CD4-positive, alpha-beta T cell treated with Interleukin-6 for 4 hours (primary cell): ENCODE results near the gene LTBP4.
A peak's percentile ranks its signal among the peaks of the same experiment; 100 is the strongest.
"Not testable (repeated sequence)": the region's sequence is repeated elsewhere in the genome, so short reads cannot be mapped to it uniquely, and the experiment has no call there.

Experiments
- DNase-seq: peaks from one replicate; pipeline ENCODE4 v3.0.0-alpha.2; 2020; ENCODE audit warnings: mixed read lengths

Gene LTBP4

DNA sequence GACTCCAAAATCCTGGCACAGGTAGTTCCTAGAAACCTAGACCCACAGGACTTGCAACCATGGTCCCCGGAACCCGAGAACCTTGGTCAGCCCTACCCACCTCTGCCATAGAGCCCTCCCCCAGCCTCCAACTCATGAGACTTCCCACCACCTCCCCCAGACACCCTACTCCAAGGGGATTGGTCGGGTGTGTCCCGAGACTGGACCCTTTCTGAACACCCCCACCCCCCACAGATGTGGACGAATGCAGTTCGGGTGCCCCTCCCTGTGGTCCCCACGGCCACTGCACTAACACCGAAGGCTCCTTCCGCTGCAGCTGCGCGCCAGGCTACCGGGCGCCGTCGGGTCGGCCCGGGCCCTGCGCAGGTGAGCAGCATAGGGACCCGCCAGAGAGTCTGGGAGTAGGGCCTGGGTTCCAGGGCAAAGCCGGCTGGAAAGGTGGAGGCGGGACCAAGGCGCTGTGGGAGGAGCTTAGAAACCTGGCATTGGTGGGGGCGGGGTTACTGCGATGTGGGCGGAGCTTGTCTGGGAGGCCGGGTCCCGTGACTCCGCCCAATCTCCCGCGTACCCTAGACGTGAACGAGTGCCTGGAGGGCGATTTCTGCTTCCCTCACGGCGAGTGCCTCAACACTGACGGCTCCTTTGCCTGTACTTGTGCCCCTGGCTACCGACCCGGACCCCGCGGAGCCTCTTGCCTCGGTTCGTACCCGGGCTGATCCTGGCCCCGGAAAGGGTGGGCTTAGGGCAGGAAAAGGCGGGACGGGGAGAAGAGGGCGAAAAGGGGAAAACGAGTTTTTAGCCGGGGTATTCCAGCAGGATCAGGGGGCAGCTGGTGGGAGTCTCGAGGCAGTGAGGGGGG, 11.9 kb downstream of the LTBP4 start:
- peak; percentile 73 for DNase-seq

DNA sequence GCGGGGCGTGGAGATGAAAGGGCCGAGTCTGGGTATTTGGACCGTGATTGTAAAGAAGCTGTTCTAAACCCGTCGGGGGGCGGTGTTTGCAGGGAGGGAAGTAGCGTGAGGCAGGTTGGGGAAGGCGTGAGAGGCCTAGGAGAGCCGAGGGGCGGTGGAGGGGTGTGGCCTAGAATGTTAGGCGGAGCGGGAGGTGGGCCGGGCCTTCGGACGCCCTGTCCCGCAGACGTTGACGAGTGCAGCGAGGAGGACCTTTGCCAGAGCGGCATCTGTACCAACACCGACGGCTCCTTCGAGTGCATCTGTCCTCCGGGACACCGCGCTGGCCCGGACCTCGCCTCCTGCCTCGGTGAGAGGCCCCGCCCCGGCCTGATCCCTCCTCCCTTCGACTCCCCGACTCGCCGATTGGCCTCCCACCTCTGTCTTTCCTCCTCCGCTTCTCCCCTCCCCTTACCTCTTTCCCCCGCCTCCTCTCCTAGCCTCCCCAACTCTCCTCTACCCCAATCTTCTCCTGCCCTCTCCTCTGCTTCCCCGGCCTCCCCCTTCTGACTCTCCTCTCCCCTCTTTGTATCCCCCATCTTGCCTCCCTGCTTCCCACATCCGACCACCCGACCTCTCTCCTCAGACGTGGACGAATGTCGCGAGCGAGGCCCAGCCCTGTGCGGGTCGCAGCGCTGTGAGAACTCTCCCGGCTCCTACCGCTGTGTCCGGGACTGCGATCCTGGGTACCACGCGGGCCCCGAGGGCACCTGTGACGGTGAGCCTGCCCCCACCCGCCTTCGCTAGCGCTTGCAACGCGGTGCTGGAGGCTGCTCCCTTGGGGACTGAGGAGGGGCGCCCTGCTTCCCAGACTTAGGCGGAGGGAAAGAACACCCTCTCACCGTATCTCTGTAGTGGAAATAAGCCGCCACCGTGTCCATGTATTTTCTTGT, 12.8 kb downstream of the LTBP4 start:
- peak; percentile 90 for DNase-seq

DNA sequence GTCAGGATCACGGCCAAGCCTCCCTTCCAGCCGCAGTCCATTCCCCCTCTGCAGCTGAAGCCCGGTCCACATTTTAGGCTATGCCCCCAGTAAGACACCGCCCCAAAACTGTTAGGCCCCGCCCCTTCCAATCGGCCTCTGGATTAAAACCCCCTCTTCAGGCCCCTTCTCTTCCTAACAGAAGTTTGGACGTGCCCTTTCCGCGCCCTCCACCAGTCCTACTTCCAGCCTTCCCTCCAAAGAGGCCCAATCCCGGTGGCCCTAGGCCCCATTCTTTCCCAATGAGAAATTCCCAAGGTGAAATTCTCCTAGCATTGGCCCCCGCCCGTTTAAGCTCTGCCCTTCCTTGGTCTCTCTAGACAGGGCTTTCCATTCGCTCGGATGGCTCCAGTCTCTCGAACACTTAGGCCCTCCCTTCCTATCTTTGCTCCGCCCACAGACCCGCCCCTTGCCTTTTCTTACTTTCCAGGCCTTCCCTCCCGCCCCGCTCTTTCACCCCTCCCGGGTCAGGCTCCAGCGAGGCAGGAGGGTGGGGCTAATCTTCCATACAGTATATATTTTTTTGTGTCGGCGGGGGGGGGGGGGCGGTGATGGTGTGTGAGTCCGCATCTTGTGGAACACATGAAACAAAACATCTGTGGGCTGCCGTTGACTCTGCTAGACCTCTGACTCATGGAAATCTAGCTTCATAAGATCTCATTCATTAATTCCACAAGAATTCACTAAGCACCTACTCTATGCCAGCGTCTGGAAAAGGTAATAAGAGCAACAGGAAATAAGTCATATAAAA, 13.6 kb downstream of the LTBP4 start:
- peak; percentile 92 for DNase-seq

DNA sequence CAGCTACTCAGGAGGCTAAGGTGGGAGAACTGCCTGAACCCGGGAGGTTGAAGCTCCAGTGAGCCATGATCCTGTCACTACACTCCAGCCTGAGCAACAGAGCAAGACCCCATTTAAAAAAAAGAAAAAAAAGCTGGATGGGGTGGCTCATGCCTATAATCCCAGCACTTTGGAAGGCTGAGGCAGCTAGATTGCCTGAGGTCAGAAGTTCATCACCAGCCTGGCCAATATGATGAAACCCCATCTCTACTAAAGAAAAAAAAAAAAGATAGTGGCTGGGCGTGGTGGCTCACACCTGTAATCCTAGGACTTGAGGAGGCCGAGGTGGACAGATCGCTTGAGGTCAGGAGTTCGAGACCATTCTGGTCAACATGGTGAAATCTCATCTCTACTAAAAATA, 15.0 kb downstream of the LTBP4 start:
- no peak for DNase-seq

DNA sequence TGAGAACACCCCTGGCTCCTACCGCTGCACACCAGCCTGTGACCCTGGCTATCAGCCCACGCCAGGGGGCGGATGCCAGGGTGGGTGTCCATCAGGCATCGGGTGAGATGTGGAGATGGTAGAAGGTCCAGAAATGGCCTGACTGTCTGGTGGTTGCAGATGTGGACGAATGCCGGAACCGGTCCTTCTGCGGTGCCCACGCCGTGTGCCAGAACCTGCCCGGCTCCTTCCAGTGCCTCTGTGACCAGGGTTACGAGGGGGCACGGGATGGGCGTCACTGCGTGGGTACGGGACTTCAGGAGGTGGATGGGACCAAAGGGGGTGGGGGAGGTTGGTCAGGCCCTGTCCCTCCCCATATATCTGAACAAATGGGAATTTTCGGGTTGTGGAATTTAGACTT, 15.8 kb downstream of the LTBP4 start:
- DNase-seq: no peak

DNA sequence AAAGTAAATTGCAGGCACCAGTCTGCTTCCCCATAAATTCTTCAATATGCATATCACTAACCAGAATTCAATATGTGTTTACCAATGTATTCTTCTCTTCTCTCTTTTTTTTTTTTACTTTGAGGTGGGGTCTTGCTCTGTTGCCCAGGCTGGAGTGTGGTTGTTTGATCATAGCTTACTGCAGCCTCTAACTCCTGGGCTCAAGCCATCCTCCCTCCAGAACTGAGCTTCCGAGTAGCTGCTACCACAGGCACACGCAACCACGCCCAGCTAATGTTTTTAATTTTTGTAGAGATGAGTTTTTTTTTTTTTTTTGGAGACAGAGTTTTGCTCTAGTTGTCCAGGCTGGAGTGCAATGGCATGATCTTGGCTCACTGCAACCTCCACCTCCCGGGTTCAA, 16.8 kb downstream of the LTBP4 start:
- DNase-seq: no peak

DNA sequence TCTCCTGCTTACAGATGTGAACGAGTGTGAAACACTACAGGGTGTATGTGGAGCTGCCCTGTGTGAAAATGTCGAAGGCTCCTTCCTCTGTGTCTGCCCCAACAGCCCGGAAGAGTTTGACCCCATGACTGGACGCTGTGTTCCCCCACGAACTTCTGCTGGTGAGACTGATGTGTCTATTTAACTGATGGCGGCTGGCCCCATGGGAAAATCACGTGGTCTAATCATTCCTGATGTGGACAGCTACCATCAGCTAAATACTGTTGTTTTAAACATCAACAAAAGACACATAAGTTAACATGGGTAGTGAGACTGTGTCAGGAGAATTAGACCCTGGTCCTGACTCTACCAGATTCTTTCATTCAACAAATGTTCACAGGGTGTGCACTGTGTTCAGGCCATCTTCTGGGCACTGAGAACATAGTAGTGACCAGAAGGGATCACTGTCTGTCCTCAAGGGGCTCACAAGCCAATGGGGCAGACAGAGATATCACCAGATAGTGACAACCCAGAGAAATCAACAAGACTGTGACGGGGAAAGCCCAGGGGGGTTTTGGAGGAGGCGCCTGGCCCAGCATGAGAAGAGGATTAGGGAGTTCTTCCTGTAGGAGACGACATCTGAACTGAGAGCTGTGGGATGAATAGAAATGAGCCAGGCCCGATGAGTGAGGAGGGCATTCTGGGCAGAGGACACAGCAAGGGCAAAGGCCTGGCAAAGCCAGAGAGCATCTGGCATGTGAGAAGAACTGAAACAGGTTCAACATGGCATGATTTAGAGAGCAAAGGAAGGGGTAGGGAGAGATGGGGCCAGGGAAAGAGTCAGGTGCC, 18.4 kb downstream of the LTBP4 start:
- DNase-seq: no peak

DNA sequence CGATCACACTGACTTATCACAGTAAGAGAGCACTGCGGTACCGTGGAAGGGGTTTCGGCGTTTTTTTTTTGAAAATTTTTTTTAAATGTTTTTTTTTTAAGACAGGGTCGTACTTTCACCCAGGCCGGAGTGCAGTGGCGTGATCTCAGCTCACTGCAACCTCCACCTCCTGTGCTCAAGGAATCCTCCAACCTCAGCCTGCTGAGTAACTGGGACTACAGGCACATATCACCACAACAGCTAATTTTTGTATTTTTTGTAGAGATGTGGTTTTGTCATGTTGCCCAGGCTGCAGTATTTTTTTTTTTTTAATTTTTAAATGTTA, 19.0 kb downstream of the LTBP4 start:
- DNase-seq: no peak

DNA sequence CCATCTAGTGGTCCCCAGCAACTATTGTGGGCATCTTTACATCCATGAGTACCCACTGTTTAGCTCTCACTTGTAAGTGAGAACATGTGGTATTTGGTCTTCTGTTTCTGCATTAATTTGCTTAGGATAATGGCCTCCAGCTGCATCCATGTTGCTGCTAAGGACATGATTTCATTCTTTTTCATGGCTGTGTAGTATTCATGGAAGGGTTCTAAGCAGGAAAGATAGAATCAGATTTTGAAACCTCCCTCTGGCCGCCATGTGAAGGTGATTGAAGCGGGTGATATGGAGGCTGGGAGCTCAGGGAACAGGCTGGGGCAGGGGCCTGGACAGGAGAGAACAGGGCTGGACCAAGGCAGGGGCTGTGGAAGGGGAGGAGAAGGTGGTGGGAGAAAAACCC, 20.1 kb downstream of the LTBP4 start:
- no peak for DNase-seq

DNA sequence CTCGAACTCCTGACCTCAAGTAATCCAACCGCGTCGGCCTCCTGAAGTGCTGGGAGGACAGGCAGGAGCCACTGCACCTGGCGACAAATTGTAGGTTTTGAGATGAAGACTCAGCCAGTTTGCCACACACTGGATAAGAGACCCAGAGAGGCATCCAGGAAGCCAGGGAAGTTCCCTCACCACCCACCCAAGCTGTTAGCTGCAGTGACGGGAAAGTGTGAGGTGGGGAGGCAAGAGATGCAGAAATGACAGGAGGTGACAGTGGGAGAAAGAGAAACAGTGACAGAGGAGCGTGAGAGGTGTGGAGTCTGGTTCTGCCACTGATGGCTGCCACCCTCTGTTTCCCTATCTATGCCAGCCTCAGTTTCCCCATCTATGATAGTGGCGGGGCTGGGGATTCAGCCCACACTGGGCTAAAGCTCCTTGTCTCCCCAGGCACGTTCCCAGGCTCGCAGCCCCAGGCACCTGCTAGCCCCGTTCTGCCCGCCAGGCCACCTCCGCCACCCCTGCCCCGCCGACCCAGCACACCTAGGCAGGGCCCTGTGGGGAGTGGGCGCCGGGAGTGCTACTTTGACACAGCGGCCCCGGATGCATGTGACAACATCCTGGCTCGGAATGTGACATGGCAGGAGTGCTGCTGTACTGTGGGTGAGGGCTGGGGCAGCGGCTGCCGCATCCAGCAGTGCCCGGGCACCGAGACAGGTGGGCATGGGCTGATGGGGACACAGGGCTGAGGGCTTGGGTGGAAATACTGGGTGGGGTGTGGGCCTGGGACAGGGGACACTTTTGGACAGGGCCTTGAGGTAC, 21.0 kb downstream of the LTBP4 start:
- no peak for DNase-seq

DNA sequence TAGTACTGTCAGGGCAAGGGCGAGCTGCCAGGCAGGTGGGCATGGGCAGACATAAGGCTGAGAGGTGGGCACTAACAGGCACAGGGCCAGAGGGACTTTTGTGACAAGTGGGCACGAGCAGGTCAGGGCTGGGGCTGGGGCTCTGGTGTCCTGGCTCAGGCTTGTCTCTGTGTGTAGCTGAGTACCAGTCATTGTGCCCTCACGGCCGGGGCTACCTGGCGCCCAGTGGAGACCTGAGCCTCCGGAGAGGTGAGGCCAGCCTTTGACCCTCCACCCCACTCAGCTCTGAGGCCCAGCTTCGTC, 21.6 kb downstream of the LTBP4 start:
- no peak for DNase-seq

DNA sequence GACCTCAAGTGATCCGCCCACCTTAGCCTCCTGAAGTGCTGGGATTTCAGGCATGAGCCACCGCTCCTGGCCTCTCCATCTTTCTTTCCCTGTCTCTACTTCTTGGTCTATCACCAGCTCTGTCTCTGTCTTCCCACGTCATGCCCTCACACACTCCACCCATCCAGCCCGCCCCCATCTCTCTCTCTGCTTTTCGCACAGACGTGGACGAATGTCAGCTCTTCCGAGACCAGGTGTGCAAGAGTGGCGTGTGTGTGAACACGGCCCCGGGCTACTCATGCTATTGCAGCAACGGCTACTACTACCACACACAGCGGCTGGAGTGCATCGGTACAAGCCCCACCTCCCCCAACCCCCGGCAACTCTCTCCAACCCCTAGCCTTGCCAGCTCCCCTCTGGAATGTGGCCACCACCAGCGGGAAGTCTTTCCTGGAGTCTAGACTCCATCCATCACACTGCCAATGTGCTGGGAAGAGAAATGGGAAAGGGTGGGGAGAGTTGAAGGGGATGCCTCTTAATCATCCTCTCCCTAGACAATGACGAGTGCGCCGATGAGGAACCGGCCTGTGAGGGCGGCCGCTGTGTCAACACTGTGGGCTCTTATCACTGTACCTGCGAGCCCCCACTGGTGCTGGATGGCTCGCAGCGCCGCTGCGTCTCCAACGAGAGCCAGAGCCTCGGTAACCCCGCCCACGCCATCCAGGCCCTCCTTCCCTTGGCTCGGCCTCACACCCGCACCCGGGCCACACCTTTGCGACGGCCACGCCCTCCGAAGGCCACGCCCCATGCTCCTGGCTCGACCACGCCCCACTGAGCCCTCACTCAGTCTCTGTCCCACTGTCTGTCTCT, 22.5 kb downstream of the LTBP4 start:
- no peak for DNase-seq

DNA sequence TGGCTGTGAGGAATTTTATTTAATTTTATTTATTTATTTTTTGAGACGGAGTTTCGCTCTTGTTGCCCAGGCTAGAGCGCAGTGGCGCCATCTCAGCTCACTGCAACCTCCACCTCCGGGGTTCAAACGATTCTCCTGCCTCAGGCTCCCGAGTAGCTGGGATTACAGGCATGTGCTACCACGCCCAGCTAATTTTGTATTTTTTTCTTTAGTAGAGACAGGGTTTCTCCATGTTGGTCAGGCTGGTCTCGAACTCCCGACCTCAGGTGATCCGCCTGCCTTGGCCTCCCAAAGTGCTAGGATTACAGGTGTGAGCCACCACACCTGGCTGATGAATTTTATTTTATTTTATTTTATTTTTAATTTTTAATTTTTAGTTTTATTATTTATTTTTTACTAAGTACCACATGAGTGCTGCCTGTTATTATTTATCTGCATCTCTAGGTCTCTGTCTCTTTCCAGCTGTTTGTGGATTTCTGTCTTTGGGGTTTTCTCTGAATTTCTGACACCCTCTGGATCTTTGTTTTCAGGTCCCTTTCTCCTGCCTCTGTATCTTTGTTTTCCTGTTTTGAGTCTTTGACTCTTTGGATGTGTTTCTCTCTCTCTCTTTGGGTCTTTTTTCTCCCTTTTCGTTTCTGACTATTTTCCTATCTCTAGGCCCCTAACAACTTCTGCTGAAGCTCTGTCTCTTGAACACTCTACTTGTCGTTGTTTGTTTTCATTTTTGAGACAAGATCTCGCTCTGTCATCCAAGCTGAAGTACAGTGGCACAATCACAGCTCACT, 23.4 kb downstream of the LTBP4 start:
- not testable (repeated sequence) for DNase-seq

DNA sequence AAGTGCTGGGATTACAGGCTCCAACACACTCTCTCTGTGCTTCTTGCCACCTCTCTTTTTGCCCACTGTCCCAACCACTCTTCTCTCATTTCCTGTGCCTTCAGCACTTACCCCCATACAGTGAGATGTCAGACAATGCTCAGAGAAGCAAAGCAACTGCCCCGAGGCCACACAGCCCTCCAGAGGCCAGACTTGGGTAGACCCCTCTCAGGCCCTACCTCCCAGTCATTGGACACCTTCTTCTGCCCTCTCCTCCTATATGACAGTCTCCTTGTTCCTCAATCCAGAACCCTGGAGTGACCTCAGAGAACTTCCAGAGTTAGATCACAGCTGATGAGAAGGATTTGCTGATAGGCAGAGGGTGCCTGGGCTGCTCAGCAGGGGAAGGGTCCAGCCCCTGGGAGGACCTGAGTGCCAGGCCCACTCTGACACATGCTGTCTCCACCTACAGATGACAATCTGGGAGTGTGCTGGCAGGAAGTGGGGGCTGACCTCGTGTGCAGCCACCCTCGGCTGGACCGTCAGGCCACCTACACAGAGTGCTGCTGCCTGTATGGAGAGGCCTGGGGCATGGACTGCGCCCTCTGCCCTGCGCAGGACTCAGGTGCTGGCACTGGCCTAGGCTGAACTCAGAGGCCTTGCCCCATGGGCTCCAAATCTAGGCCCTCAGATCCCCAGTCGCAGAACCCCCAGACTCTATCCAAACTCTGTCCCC, 24.4 kb downstream of the LTBP4 start:
- DNase-seq: no peak

DNA sequence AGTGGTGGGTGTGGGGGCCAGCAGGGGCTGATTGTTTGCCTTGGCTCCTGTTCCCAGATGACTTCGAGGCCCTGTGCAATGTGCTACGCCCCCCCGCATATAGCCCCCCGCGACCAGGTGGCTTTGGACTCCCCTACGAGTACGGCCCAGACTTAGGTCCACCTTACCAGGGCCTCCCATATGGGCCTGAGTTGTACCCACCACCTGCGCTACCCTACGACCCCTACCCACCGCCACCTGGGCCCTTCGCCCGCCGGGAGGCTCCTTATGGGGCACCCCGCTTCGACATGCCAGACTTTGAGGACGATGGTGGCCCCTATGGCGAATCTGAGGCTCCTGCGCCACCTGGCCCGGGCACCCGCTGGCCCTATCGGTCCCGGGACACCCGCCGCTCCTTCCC, 25.7 kb downstream of the LTBP4 start:
- no peak for DNase-seq

DNA sequence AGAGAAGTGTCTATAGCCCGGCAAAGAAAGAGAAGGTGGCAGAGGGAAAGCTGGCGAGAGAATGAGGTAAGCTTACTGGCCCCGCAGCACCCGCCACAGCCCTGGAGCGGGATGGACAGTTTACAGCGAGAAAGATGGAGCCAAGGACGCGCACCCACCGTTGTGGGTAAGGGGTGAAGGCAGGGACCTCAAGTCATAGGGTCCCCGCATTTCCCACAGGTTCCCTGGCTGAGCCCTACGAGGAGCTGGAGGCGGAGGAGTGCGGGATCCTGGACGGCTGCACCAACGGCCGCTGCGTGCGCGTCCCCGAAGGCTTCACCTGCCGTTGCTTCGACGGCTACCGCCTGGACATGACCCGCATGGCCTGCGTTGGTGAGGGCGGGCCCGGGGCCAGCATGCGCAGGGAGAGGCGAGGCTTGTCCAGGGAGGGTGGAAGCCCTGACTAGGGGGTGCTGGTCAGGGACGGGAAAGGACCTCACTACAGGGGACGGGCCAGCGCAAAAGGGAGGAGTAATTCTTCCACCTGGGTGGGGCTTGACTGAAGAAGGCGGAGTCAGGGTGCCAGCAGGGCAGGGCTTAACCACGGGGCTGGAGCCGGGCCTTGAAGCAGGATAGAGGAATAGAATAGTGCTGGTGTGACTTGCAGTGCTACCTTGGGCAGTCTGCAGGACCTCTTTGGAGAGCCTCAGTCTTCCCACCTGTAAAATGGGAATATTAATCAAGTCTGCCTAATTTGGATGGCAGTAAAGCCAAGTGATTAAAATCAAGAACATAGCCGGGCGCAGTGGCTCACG, 26.5 kb downstream of the LTBP4 start:
- no peak for DNase-seq

DNA sequence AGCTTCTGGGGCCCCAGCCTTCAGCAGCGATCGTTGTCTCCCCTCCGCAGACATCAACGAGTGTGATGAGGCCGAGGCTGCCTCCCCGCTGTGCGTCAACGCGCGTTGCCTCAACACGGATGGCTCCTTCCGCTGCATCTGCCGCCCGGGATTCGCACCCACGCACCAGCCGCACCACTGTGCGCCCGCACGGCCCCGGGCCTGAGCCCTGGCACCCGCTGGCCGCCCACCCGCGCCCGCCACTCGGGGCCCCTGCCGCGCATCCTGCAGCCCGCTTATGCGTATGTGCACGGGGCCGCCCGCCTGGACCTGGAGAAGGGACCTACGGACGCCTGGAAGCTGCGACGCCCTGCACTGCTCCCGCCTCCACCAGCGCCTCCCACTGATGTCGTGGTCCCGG, 28.2 kb downstream of the LTBP4 start:
- DNase-seq: no peak

DNA sequence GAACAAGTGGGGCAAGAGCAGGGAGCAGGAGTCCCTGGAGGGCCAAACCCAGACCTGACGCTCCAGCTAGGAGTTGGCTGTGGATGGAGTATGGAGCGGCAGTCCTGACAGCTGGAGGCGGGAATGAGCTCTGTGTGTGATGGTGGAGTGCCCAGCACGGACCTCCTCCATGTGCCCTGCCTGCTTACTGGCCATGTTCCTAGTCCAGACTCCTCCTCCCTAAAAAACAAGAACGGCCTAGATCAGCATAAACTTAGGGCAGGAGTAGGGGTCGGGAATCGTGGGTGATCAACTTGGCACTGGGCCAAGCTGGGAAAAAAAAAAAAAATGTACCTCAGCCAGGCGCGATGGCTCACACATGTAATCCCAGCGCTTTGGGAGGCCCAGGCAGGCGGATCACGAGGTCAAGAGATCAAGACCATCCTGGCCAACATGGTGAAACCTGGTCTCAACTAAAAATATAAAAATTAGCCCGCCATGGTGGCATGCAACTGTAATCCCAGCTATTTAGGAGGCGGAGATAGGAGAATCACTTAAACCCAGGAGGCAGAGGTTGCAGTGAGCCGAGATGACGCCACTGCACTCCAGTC, 29.5 kb downstream of the LTBP4 start:
- DNase-seq: no peak
